Activated CD4-positive, alpha-beta T cell treated with anti-CD3 and anti-CD28 coated beads, Interleukin-2, amount 10 ng/mL, durations not matched to agents 24 days and 14 days (primary cell): ENCODE data around the gene ITGA2. TPM values are rescaled to one million over a fixed set of nuclear protein-coding genes. Genes with fewer than 3 reads are reported as not detected.

Experiments
- DNase-seq: peaks from one replicate; pipeline ENCODE4 v3.0.0; 2022
- H3K27ac Mint-ChIP-seq: one replicate; pipeline ENCODE4 v1.8.0; 2022; ENCODE audit warnings: mild to moderate bottlenecking, mixed read lengths
- H3K27me3 Mint-ChIP-seq: one replicate; pipeline ENCODE4 v1.8.0; 2022; ENCODE audit warnings: mixed read lengths
- H3K36me3 Mint-ChIP-seq: one replicate; pipeline ENCODE4 v1.8.0; 2022; ENCODE audit warnings: low read depth, mild to moderate bottlenecking, mixed read lengths
- H3K4me1 Mint-ChIP-seq: one replicate; pipeline ENCODE4 v1.8.0; 2021; ENCODE audit warnings: mixed read lengths
- H3K4me3 Mint-ChIP-seq: one replicate; pipeline ENCODE4 v1.8.0; 2022; ENCODE audit warnings: mild to moderate bottlenecking, moderate library complexity, mixed read lengths
- H3K9me3 Mint-ChIP-seq: one replicate; pipeline ENCODE4 v1.8.0; 2021; ENCODE audit warnings: mixed read lengths
- intact Hi-C: fragments of 100-400 bp; cut with micrococcal nuclease; formaldehyde crosslinking; loops from one replicate; pipeline ENCODE4 v1.15.1; 2023
- total RNA-seq: library from RNA; stranded (reverse); gene quantifications from 2 replicates; pipeline ENCODE4 v1.2.3, GENCODE V29; 2022

The ITGA2 gene
- total RNA-seq, 1 donor from 2014 or later, result 3.9 TPM

- H3K27ac Mint-ChIP-seq, result no peak overlapping the region
- no peak overlapping the region for H3K4me3 Mint-ChIP-seq
- DNase-seq, result no peak
- no peaks in the 10 kb centered on the region for H3K9me3 Mint-ChIP-seq
- H3K4me1 Mint-ChIP-seq, result peaks cover 12% of the 10 kb centered on the region
- H3K36me3 Mint-ChIP-seq, result no peaks in the 10 kb centered on the region
- intact Hi-C loops, result no loop called here
- peaks cover 2% of the 10 kb centered on the region for H3K27me3 Mint-ChIP-seq
Measured at GRCh38 chr5:53113947-53114346, 124.8 kb downstream of the ITGA2 start.

- no peak overlapping the region for H3K27ac Mint-ChIP-seq
- peaks cover 6% of the 10 kb centered on the region for H3K4me1 Mint-ChIP-seq
- intact Hi-C loops, result no loop called here
- H3K27me3 Mint-ChIP-seq, result peaks cover 5% of the 10 kb centered on the region
- H3K9me3 Mint-ChIP-seq, result no peaks in the 10 kb centered on the region
- H3K4me3 Mint-ChIP-seq, result no peak overlapping the region
- DNase-seq, result no peak
- H3K36me3 Mint-ChIP-seq, result no peaks in the 10 kb centered on the region
Measured at GRCh38 chr5:53114988-53115387, 125.8 kb downstream of the ITGA2 start.

- no peak for DNase-seq
- H3K9me3 Mint-ChIP-seq, result no peaks in the 10 kb centered on the region
- no peak overlapping the region for H3K4me3 Mint-ChIP-seq
Measured at GRCh38 chr5:53116597-53116996, 127.4 kb downstream of the ITGA2 start.

GRCh38 chr5:53118879-53119278, 129.7 kb downstream of the ITGA2 start:
- H3K4me1 Mint-ChIP-seq, result peaks cover 4% of the 10 kb centered on the region
- peaks cover 9% of the 10 kb centered on the region for H3K27me3 Mint-ChIP-seq
- H3K27ac Mint-ChIP-seq, result no peak overlapping the region
- no peak overlapping the region for H3K4me3 Mint-ChIP-seq
- no peaks in the 10 kb centered on the region for H3K9me3 Mint-ChIP-seq
- intact Hi-C loops, result no loop called here
- DNase-seq, result no peak
- H3K36me3 Mint-ChIP-seq, result no peaks in the 10 kb centered on the region

More at GRCh38 chr5:53116597-53116996, 127.4 kb downstream of the ITGA2 start:
- H3K36me3 Mint-ChIP-seq, result no peaks in the 10 kb centered on the region
- no peak overlapping the region for H3K27ac Mint-ChIP-seq
- peaks cover 5% of the 10 kb centered on the region for H3K27me3 Mint-ChIP-seq
- no peaks in the 10 kb centered on the region for H3K4me1 Mint-ChIP-seq
- intact Hi-C loops, result no loop called here

GRCh38 chr5:53120165-53120564, 131.0 kb downstream of the ITGA2 start:
- intact Hi-C loops, result loop anchor here (5.0 kb wide), 1 partner anchor 1097 kb away; no protein-coding TSS in a partner anchor
- Mint-ChIP-seq H3K4me1 (peaks cover 4% of the 10 kb centered on the region), H3K4me3 (no peak overlapping the region), H3K27ac (no peak overlapping the region), H3K9me3 (no peaks in the 10 kb centered on the region), H3K27me3 (peaks cover 9% of the 10 kb centered on the region), H3K36me3 (no peaks in the 10 kb centered on the region)
- DNase-seq, result no peak

- H3K4me1 Mint-ChIP-seq, result peaks cover 7% of the 10 kb centered on the region
- no peaks in the 10 kb centered on the region for H3K36me3 Mint-ChIP-seq
- no peak for DNase-seq
- no peak overlapping the region for H3K27ac Mint-ChIP-seq
- no peaks in the 10 kb centered on the region for H3K9me3 Mint-ChIP-seq
- peaks cover 8% of the 10 kb centered on the region for H3K27me3 Mint-ChIP-seq
- H3K4me3 Mint-ChIP-seq, result no peak overlapping the region
- intact Hi-C loops, result loop anchor here (5.0 kb wide), 1 partner anchor 1094 kb away; no protein-coding TSS in a partner anchor
Measured at GRCh38 chr5:53123702-53124101, 134.6 kb downstream of the ITGA2 start.

- H3K4me3 Mint-ChIP-seq, result no peak overlapping the region
- H3K4me1 Mint-ChIP-seq, result peaks cover 7% of the 10 kb centered on the region
- no peak for DNase-seq
- H3K27ac Mint-ChIP-seq, result no peak overlapping the region
- intact Hi-C loops, result no loop called here
- H3K9me3 Mint-ChIP-seq, result no peaks in the 10 kb centered on the region
- peaks cover 7% of the 10 kb centered on the region for H3K27me3 Mint-ChIP-seq
- H3K36me3 Mint-ChIP-seq, result no peaks in the 10 kb centered on the region
Measured at GRCh38 chr5:53126521-53126920, 137.4 kb downstream of the ITGA2 start.

- H3K27me3 Mint-ChIP-seq, result peaks cover 9% of the 10 kb centered on the region
- no peak overlapping the region for H3K4me3 Mint-ChIP-seq
- DNase-seq, result no peak
- no peaks in the 10 kb centered on the region for H3K36me3 Mint-ChIP-seq
- peaks cover 7% of the 10 kb centered on the region for H3K4me1 Mint-ChIP-seq
- peaks cover 5% of the 10 kb centered on the region for H3K9me3 Mint-ChIP-seq
- intact Hi-C loops, result no loop called here
- H3K27ac Mint-ChIP-seq, result no peak overlapping the region
Measured at GRCh38 chr5:53127107-53127506, 138.0 kb downstream of the ITGA2 start.

- Mint-ChIP-seq H3K9me3 (peaks cover 7% of the 10 kb centered on the region), H3K36me3 (no peaks in the 10 kb centered on the region)
- intact Hi-C loops, result no loop called here
Measured at GRCh38 chr5:53128481-53128880, 139.3 kb downstream of the ITGA2 start.

GRCh38 chr5:53130266-53130665, 141.1 kb downstream of the ITGA2 start:
- Mint-ChIP-seq H3K9me3 (peaks cover 7% of the 10 kb centered on the region), H3K27ac (no peak overlapping the region), H3K27me3 (peaks cover 8% of the 10 kb centered on the region), H3K4me3 (no peak overlapping the region), H3K36me3 (no peaks in the 10 kb centered on the region), H3K4me1 (peaks cover 3% of the 10 kb centered on the region)
- DNase-seq, result no peak
- intact Hi-C loops, result no loop called here

More at GRCh38 chr5:53128481-53128880, 139.3 kb downstream of the ITGA2 start:
- Mint-ChIP-seq H3K27me3 (peaks cover 8% of the 10 kb centered on the region), H3K4me3 (no peak overlapping the region), H3K4me1 (peaks cover 3% of the 10 kb centered on the region), H3K27ac (no peak overlapping the region)
- DNase-seq, result no peak

- no peaks in the 10 kb centered on the region for H3K4me1 Mint-ChIP-seq
- H3K27me3 Mint-ChIP-seq, result peaks cover 8% of the 10 kb centered on the region
- H3K9me3 Mint-ChIP-seq, result peaks cover 7% of the 10 kb centered on the region
- H3K27ac Mint-ChIP-seq, result no peak overlapping the region
- H3K36me3 Mint-ChIP-seq, result no peaks in the 10 kb centered on the region
- intact Hi-C loops, result no loop called here
- no peak overlapping the region for H3K4me3 Mint-ChIP-seq
- no peak for DNase-seq
Measured at GRCh38 chr5:53133020-53133419, 143.9 kb downstream of the ITGA2 start.

Other genes starting within 250 kb of the ITGA2 start
- 1.6 and 2.2 TPM in 2 replicates for gene ITGA1, start 201.4 kb upstream of the ITGA2 start, total RNA-seq
- gene PELO, start 201.4 kb upstream of the ITGA2 start, total RNA-seq, result 20.0 and 21.2 TPM in 2 replicates
- gene MOCS2, start 120.4 kb downstream of the ITGA2 start, total RNA-seq, result 16.5 and 18.4 TPM in 2 replicates